CD4-positive, CD25-positive, alpha-beta regulatory T cell (primary cell): ENCODE data around the gene AHCTF1. TPM values are rescaled to one million over a fixed set of nuclear protein-coding genes. Genes with fewer than 3 reads are reported as not detected.

Experiments
- ATAC-seq, 2 donors: fragments of 150-1000 bp; cut with Tn5 transposase; one replicate each; pipeline ENCODE4 v1.10.0; 2021; ENCODE audit warnings: low read depth in 2 of 2, moderate number of reproducible peaks in 2 of 2, moderate library complexity in 1 of 2
- DNase-seq, 3 donors: peaks; one replicate each; pipeline versions ENCODE4 v3.0.0 to v3.0.0-alpha.2; 2012 to 2022; ENCODE audit warnings: mixed read lengths in 1 of 3
- H3K27ac ChIP-seq: one replicate; pipeline ENCODE4 v1.7.0; 2013; ENCODE audit warnings: mild to moderate bottlenecking, low read length; ENCODE audit not compliant: insufficient read depth, poor library complexity, severe bottlenecking
- H3K27me3 ChIP-seq: one replicate; pipeline ENCODE4 v1.7.0; 2013; ENCODE audit warnings: low read length; ENCODE audit not compliant: control insufficient read depth, insufficient read depth
- H3K36me3 ChIP-seq: one replicate; pipeline ENCODE4 v1.7.0; 2013; ENCODE audit warnings: mild to moderate bottlenecking, low read length, moderate library complexity; ENCODE audit not compliant: control insufficient read depth, insufficient read depth
- H3K4me1 ChIP-seq: 2 replicates; pipeline ENCODE4 v1.7.0; 2013; ENCODE audit warnings: mild to moderate bottlenecking, low read length; ENCODE audit not compliant: insufficient read depth, control insufficient read depth, poor library complexity, severe bottlenecking
- H3K4me3 ChIP-seq: one replicate; pipeline ENCODE4 v1.7.0; 2013; ENCODE audit warnings: low read depth, mild to moderate bottlenecking, low read length, moderate library complexity
- H3K9me3 ChIP-seq, 2 experiments: 1 replicate in 1 of 2; 2 replicates in 1 of 2; pipeline ENCODE4 v1.7.0; 2013; ENCODE audit warnings: low read length in 2 of 2, mild to moderate bottlenecking in 1 of 2, moderate library complexity in 1 of 2; ENCODE audit not compliant: control insufficient read depth in 2 of 2
- H3K27ac Mint-ChIP-seq, 3 donors: one replicate each; pipeline ENCODE4 v1.8.0; 2020 to 2022; ENCODE audit warnings: mild to moderate bottlenecking in 3 of 3, mixed read lengths in 3 of 3, moderate library complexity in 2 of 3
- H3K27me3 Mint-ChIP-seq: one replicate; pipeline ENCODE4 v1.8.0; 2022; ENCODE audit warnings: mild to moderate bottlenecking, mixed read lengths
- H3K36me3 Mint-ChIP-seq: one replicate; pipeline ENCODE4 v1.8.0; 2020; ENCODE audit warnings: mixed read lengths
- H3K4me1 Mint-ChIP-seq, 4 donors: one replicate each; pipeline ENCODE4 v1.8.0; 2020 to 2022; ENCODE audit warnings: mixed read lengths in 4 of 4, mild to moderate bottlenecking in 1 of 4
- H3K4me3 Mint-ChIP-seq, 4 donors: one replicate each; pipeline ENCODE4 v1.8.0; 2020 to 2022; ENCODE audit warnings: mild to moderate bottlenecking in 4 of 4, mixed read lengths in 4 of 4, moderate library complexity in 3 of 4
- H3K9me3 Mint-ChIP-seq, 7 donors: one replicate each; pipeline ENCODE4 v1.8.0; 2020 to 2022; ENCODE audit warnings: mixed read lengths in 7 of 7, mild to moderate bottlenecking in 3 of 7, moderate library complexity in 2 of 7
- polyA plus RNA-seq, 4 donors: library from polyadenylated mRNA; unstranded; fragments of 300-500 nt; fragmentation: Illumina TruSeq; gene quantifications; one replicate each; pipeline ENCODE4 v1.2.3, GENCODE V29; 2021
- total RNA-seq: library from RNA; stranded (reverse); gene quantifications from one replicate; pipeline ENCODE4 v1.2.3, GENCODE V29; 2022

The AHCTF1 gene, protein sequence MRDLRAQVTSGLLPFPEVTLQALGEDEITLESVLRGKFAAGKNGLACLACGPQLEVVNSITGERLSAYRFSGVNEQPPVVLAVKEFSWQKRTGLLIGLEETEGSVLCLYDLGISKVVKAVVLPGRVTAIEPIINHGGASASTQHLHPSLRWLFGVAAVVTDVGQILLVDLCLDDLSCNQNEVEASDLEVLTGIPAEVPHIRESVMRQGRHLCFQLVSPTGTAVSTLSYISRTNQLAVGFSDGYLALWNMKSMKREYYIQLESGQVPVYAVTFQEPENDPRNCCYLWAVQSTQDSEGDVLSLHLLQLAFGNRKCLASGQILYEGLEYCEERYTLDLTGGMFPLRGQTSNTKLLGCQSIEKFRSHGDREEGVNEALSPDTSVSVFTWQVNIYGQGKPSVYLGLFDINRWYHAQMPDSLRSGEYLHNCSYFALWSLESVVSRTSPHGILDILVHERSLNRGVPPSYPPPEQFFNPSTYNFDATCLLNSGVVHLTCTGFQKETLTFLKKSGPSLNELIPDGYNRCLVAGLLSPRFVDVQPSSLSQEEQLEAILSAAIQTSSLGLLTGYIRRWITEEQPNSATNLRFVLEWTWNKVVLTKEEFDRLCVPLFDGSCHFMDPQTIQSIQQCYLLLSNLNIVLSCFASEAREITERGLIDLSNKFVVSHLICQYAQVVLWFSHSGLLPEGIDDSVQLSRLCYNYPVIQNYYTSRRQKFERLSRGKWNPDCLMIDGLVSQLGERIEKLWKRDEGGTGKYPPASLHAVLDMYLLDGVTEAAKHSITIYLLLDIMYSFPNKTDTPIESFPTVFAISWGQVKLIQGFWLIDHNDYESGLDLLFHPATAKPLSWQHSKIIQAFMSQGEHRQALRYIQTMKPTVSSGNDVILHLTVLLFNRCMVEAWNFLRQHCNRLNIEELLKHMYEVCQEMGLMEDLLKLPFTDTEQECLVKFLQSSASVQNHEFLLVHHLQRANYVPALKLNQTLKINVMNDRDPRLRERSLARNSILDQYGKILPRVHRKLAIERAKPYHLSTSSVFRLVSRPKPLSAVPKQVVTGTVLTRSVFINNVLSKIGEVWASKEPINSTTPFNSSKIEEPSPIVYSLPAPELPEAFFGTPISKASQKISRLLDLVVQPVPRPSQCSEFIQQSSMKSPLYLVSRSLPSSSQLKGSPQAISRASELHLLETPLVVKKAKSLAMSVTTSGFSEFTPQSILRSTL (N-terminal part only)
- total RNA-seq (77.0 TPM), polyA plus RNA-seq (10 to 100 TPM; 11.2 to 22.8 (median 13.9) TPM)

DNA sequence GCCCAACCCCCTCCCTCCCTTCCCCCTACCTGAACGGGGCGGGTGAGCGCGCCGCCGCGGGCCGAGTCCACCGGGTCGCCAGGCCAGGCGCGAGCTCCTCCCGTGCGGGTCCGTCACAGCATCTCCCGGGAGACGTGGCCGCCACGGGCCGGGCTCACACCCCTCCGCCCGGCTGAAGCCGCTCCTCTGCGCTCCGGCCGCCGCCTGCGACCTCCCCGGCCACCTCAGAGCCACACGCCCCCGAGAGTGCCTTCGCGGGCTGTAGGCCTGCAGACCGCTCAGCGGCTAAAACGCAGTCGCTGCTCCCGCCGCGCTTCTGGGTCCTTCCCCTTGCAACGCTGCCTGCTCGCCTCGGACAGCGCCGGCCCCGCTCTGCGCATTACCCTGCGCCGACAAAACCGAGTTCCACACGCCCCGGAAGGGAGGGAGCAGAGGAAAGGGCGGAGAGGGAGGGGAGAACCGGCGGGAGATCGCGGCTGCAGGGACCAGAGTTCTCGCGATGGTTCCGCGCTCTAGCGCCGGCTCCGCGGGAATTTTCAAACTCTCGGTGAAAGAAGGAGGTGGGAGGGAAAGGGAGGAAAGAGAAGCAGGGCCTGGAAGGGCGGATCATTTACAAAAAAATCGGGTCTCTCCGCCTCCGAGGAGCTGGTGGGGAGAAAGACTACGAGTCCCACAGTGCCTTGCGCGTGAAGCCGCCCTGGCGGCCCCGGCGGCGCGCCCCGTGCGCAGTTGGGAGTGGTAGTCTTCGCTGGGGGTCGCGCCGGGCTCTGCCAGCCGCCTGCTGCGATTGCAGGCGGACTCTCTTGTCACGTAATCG lies at the start of gene AHCTF1:
Gene AHCTF1, minus strand, starts transcription at position 400 of the 817 bp plus-strand sequence. CDS start 13,578 bp downstream, outside the sequence.
- H3K27me3 ChIP-seq = no peaks in the 10 kb centered on the region
- H3K4me1 ChIP-seq = peaks cover 18% of the 10 kb centered on the region
- peaks cover 22% of the 10 kb centered on the region for H3K36me3 Mint-ChIP-seq
- peak within 1 kb of the TSS; percentile 96 for H3K4me3 ChIP-seq
- DNase-seq = peak; percentile 91 to 96 (median 96)
- H3K9me3 ChIP-seq = no peaks in the 10 kb centered on the region
- H3K4me1 Mint-ChIP-seq = peaks cover 13 to 49% (median 26%) of the 10 kb centered on the region in 4 donors
- peak within 1 kb of the TSS; percentile 91 for H3K27ac ChIP-seq
- peak within 1 kb of the TSS; percentile 95 to 97 (median 97) for H3K27ac Mint-ChIP-seq
- ATAC-seq = peak; percentile 89 to 91
- H3K36me3 ChIP-seq = peaks cover 7% of the 10 kb centered on the region
- peak within 1 kb of the TSS; percentile 96 to 99 (median 98) for H3K4me3 Mint-ChIP-seq
- H3K27me3 Mint-ChIP-seq = peaks cover 6% of the 10 kb centered on the region
- no peaks in the 10 kb centered on the region for H3K9me3 Mint-ChIP-seq

DNA sequence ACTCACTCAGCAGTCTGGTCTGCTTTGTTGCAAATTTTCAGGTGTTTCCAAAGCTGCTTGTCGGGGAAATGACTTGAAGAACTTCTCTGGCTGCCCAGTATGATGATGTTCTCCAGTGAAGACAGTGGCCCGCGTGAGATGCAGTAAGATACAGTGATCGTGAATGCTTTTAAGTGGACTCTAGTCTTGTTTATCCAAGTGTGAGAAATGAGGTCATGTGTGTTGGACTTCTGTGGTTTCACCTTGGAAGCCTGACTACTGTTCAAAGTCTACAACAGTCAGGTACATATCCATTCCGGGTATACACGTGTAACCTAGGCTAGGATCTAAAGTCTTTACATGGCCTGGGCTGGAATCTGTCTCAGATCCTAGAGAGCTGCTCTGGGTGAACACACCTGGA lies 47.0 kb upstream of the AHCTF1 start:
- Mint-ChIP-seq H3K4me3 (peak overlapping the region in 1 of 4 donors; percentile 38), H3K4me1 (peaks cover 0 to 5% (median 0%) of the 10 kb centered on the region in 4 donors), H3K9me3 (peaks cover 5 to 47% (median 23%) of the 10 kb centered on the region in 7 donors), H3K36me3 (no peaks in the 10 kb centered on the region), H3K27me3 (no peaks in the 10 kb centered on the region), H3K27ac (no peak overlapping the region)
- Histone ChIP-seq H3K27ac (no peak overlapping the region), H3K4me1 (no peaks in the 10 kb centered on the region), H3K9me3 (peaks cover 14 to 23% of the 10 kb centered on the region in 2 experiments), H3K4me3 (no peak overlapping the region), H3K36me3 (no peaks in the 10 kb centered on the region), H3K27me3 (peaks cover 4% of the 10 kb centered on the region)
- ATAC-seq (no peak), DNase-seq (no peak)

DNA sequence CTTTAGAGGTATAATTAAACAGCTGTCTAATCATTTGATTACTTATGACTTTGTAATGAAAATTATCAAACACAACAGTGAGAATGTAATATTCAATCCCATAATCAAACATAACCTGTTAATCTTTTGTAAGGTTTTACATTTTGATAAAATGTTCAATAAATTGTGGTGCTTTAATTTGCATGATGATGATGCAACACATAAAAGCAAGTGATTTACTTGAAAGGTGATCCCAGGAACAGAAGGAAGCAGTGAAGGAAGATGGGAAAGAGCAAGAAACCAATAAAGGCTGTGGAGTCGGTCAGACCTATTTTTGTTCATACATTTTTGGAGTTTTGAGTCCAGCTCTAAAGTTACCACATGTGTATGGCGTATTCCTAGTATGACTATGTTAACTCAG lies 46.5 kb upstream of the AHCTF1 start:
- H3K4me1 ChIP-seq = no peaks in the 10 kb centered on the region
- Mint-ChIP-seq H3K4me1 (peaks cover 0 to 5% (median 0%) of the 10 kb centered on the region in 4 donors), H3K27me3 (no peaks in the 10 kb centered on the region), H3K9me3 (peaks cover 5 to 42% (median 23%) of the 10 kb centered on the region in 7 donors), H3K4me3 (no peak overlapping the region), H3K27ac (no peak overlapping the region), H3K36me3 (no peaks in the 10 kb centered on the region)
- H3K4me3 ChIP-seq = no peak overlapping the region
- ATAC-seq (no peak), DNase-seq (no peak)
- H3K36me3 ChIP-seq = no peaks in the 10 kb centered on the region
- peaks cover 4% of the 10 kb centered on the region for H3K27me3 ChIP-seq
- H3K9me3 ChIP-seq = peaks cover 14 to 20% of the 10 kb centered on the region in 2 experiments
- no peak overlapping the region for H3K27ac ChIP-seq

DNA sequence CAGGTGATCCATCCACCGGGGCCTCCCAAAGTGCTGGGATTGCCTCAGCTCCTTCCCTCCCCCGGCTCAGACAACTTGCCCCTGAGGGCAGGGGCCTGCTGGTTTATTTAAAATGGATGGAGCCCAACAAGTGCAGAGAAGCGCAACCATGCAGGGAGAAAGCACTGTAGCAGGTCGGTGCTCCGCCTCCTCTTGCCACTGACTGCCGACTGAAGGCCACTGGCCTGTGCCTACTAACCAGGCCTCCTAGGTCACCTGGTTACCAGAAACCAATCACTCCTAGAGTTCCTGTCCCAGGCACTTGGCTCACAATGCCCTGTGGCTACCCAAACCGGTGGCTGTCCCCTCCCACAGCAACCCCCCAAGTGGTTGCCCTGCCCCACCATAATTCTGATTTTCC lies 40.2 kb upstream of the AHCTF1 start:
- H3K4me3 Mint-ChIP-seq = no peak overlapping the region
- Histone ChIP-seq H3K9me3 (peaks cover 6 to 11% of the 10 kb centered on the region in 2 experiments), H3K27me3 (peaks cover 4% of the 10 kb centered on the region), H3K36me3 (no peaks in the 10 kb centered on the region), H3K27ac (no peak overlapping the region), H3K4me3 (no peak overlapping the region), H3K4me1 (no peaks in the 10 kb centered on the region)
- no peaks in the 10 kb centered on the region for H3K4me1 Mint-ChIP-seq
- no peak for DNase-seq
- H3K36me3 Mint-ChIP-seq = peaks cover 4% of the 10 kb centered on the region
- H3K27ac Mint-ChIP-seq = no peak overlapping the region
- no peak for ATAC-seq
- peaks cover 0 to 29% (median 12%) of the 10 kb centered on the region in 7 donors for H3K9me3 Mint-ChIP-seq
- H3K27me3 Mint-ChIP-seq = peaks cover 5% of the 10 kb centered on the region

DNA sequence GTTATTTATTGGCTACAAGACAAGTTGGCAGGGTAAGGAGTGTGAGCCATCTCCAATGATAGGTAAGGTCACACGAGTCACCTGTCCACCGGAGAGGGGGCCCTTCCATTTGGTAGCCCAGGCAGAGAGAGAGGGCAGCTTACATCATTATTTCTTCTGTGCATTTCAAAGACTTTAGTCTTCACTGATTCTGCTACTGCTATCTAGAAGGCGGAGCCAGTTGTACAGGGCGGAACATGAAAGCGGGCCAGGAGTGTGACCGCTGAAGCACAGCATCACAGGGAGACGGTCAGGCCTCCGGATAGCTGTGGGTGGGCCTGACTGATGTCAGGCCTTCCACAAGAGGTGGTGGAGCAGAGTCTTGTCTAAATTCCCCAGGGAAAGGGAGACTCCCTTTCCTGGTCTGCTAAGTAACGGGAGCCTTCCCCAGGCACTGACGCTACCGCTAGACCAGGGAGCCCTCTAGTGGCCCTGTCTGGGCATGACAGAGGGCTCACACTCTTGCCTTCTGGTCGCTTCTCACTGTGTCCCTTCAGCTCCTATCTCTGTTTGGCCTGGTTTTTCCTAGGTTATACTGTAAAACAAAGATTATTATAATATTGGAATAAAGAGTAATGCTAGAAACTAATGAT lies 39.5 kb upstream of the AHCTF1 start:
- peaks cover 5% of the 10 kb centered on the region for H3K27me3 Mint-ChIP-seq
- Histone ChIP-seq H3K36me3 (no peaks in the 10 kb centered on the region), H3K9me3 (peaks cover 6 to 11% of the 10 kb centered on the region in 2 experiments), H3K27ac (no peak overlapping the region), H3K4me3 (no peak overlapping the region), H3K27me3 (peaks cover 4% of the 10 kb centered on the region), H3K4me1 (no peaks in the 10 kb centered on the region)
- H3K27ac Mint-ChIP-seq = no peak overlapping the region
- ATAC-seq (no peak), DNase-seq (peak; percentile 5 to 35 (median 27))
- H3K36me3 Mint-ChIP-seq = peaks cover 4% of the 10 kb centered on the region
- H3K9me3 Mint-ChIP-seq = peaks cover 0 to 30% (median 12%) of the 10 kb centered on the region in 7 donors
- no peak overlapping the region for H3K4me3 Mint-ChIP-seq
- no peaks in the 10 kb centered on the region for H3K4me1 Mint-ChIP-seq

DNA sequence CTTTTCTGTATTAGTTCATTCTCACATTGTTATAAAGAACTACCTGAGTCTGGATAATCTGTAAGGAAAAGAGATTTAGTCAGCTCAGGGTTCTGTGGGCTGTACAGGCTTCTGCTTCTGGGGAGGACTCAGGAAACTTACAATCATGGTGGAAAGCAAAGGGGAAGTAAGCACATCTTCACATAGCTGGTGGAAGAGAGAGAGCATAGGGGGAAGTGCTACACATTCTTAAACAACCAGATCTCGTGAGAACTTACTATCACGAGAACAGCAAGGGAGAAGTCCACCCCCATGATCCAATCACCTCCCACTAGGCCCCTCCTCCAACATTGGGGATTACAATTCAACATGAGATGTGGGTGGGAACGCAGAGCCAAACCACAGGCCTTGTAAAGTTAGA lies 37.9 kb upstream of the AHCTF1 start:
- peaks cover 0 to 29% (median 12%) of the 10 kb centered on the region in 7 donors for H3K9me3 Mint-ChIP-seq

More for the DNA sequence above, 37.9 kb upstream of the AHCTF1 start:
- Mint-ChIP-seq H3K4me3 (no peak overlapping the region), H3K36me3 (peaks cover 7% of the 10 kb centered on the region), H3K27ac (peak overlapping the region in 1 of 3 donors; percentile 12), H3K4me1 (no peaks in the 10 kb centered on the region), H3K27me3 (peaks cover 5% of the 10 kb centered on the region)
- H3K27me3 ChIP-seq = peaks cover 1% of the 10 kb centered on the region
- H3K9me3 ChIP-seq = peaks cover 6 to 11% of the 10 kb centered on the region in 2 experiments
- no peak overlapping the region for H3K4me3 ChIP-seq
- ATAC-seq = no peak
- H3K27ac ChIP-seq = no peak overlapping the region
- H3K4me1 ChIP-seq = no peaks in the 10 kb centered on the region
- DNase-seq = no peak
- no peaks in the 10 kb centered on the region for H3K36me3 ChIP-seq
